Measurements from ENCODE around the gene GP1BB.

Gene GP1BB

GRCh38 chr22:19756288-19757128 lies 33.2 kb downstream of the GP1BB start:
- DNase-seq, result peak; percentile 63

DNA sequence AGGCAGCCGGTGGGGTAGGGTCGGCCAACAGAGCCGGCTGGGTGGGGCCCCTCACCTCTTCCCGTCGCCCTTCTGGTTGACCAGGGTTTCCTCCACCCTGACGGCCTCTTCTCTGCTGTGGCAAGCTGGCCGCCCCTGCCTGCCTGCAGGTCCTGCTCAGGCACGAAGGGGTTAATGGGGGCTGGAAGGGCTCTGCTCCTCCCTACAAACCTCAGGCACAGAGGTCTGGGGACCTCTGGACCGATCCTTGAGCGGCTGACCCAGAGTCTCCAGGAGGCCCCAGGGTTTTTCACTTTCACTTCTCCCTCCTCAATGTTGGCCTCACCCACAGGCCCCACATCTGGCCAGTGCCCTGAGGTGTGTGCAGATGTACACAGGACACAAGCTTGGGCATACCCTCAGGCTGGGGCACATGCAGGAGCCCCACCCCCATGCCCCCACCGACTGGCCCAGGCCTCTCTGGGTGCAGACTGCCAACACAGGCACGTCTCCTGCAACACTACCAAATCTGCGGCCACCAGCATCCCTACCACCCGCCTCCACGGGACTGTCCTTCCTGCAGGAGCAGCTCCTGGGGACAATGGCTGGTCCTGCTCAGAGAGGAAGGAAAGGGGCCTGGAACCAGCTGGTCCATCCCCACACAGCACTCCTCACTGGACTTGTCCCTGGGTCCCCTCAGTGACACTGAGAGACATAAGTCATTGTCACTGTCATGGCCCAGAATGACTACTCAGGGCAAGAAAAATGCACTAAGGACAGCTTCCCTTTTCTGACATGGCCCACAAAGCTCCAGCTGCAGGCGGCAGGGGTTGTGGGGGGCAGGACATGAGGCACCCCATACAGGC lies 34.0 kb downstream of the GP1BB start:
- no peak for DNase-seq

- DNase-seq, result no peak
These were observed 34.9 kb downstream of the GP1BB start for GRCh38 chr22:19757985-19758895.

DNA sequence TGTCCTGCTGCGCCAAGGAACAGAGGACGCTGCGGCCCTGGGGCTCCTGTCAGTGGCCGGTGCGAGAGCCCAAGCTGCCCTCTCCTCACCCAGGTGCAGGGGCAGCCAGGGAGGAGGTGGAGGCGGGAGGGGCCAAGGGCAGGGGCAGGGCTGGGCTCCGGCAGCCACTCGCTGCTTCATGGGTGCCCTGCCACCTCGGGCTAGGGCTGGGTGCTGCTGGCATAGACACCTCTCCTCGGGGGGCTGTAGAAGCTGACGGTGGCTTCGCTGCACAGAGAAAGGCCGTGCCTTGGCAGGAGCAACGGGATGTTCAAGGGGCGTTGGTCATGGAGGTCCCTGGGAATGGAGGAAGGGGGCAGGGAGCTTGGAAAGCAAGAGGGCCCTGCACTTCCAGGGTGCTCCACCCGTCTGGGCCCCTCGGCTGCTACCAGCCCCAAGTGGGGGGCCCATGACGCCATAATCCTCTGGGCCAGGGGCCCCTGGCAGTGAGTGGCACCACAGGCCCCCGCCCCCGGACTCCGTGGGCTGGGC lies 35.6 kb downstream of the GP1BB start:
- no peak for DNase-seq

DNA sequence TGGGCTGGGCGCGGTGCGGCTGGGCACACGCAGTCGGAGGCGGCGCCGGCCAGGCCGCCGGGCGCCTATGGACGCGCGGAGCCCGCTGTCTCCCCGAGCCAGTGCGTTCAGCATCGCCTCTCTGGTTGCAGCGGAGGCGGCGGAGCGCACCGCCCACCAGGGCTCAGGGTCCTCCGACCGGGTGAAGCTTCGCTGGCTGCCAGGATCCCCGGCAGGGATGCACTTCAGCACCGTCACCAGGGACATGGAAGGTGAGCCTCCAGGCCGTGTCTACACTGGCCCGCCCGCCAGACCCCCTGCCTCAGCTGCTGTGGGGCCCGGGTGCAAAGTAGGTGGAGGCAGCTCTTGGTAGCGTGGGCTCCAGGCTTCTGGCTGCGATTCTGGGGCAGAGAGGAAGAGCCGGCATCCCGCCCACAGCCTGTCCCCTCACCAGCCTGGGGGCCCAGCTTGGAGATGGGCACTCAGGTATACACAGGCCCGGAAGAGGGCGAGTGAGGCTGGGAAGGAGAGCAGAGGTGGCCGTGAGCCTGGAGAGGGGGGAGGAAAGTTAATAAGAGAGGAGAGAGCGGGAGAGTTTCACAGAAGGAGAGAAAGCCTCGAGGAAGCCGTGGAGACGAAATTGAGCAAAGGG lies 36.2 kb downstream of the GP1BB start:
- DNase-seq, result no peak

GRCh38 chr22:19760058-19760950 lies 37.0 kb downstream of the GP1BB start, which contains the start of gene TBX1:
TBX1 (plus strand) TSS chr22:19760778; CDS start chr22:19760844, 66 bp downstream.
- no peak for DNase-seq

- no peak for DNase-seq
These were observed 37.8 kb downstream of the GP1BB start for GRCh38 chr22:19760951-19761724.

DNA sequence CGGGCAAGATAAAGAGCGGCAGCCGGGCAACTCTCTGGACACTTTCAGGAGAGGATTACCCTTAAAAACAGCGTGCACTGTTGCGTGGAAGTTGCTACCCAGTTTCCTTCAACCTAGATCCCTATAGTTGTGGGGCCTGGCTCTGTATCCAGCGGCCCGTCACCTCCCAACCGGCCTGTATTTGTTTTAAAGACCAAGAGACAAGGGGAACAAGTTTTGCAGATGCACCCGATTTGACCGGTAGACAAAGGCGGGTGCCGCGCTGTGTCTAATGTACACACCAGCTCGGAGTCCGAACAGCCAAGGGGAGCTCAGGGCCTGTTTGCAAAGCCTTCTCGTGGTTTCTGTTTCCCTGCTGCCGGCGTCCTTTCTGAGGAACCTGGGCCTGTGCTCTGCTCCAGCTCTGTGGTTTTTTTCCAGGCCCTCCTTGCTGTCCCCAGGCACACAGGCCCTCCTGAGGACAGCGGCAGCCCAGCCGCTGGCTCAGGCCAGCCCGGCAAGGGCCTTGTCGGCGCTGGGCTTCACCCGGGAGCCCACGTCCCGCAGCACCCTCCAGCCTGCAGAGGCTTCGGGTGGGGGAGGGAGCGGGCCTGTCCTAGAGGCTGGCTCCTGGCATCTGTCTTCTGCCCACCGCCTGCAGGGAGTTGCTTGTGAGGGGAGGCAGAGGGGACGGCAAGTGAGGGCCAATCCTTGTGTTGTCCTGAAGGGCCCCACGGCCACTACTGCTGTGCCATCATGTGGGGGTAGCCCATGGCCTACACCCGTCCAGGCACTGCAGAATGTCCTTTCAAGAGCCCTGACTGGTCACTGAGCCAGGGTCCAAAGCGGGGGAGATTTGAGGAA lies 38.6 kb downstream of the GP1BB start:
- DNase-seq, result no peak

- no peak for DNase-seq
These were observed 39.5 kb downstream of the GP1BB start for GRCh38 chr22:19762568-19763457.

GRCh38 chr22:19763458-19764298 lies 40.3 kb downstream of the GP1BB start:
- DNase-seq, result no peak

- DNase-seq, result no peak
These were observed 40.9 kb downstream of the GP1BB start for GRCh38 chr22:19764299-19764593.

DNA sequence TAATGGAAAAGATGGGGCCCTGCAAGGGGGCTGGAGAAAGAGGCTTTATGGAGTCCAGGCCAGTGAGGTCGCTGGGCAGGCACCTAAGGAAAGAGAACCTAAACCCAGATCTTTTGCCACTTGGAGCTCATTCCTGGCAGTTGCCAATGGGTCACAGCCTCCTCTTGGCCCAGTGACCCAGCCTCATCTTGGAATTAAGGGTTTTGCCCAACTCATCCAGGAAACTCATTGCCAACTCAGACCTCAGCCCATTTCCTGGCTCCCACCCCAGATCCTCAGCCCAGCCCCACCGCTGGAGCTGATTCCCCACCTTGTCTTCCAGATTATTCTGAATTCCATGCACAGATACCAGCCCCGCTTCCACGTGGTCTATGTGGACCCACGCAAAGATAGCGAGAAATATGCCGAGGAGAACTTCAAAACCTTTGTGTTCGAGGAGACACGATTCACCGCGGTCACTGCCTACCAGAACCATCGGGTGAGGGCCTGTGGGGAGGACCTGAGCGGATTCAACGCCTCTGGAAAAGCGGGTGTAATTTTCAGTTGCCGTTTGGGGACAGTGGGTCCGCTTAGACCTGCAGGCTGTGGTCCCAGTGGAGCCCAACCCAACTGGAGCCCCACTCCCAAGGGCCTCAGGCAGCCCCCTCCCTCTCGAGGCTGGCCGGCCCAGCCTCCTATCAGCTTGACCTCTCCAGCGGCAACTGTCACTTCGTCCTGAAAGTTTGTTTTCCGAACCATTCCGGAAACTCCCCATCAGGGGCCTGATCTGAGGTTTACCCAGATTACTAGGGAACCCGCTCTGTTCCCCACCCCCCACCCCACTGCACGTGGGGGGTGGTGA lies 41.5 kb downstream of the GP1BB start:
- no peak for DNase-seq

- DNase-seq, result no peak
These were observed 42.3 kb downstream of the GP1BB start for GRCh38 chr22:19765477-19766239.

DNA sequence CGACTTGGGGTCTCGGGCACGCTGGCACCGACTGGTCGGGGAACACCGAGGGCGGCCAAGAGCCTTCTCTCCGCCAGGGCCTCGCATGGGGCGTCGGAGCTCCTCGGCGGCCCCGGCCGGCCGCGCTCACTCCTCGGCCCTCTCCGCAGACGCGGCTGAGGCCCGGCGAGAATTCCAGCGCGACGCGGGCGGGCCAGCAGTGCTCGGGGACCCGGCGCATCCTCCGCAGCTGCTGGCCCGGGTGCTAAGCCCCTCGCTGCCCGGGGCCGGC lies 42.8 kb downstream of the GP1BB start:
- DNase-seq, result no peak

GRCh38 chr22:19766511-19767426 lies 43.4 kb downstream of the GP1BB start:
- DNase-seq, result peak; percentile 73
